CD4-positive, alpha-beta T cell treated with Interleukin-4 for 4 hours (primary cell): ENCODE data around the gene PLCB1.
"Not testable (repeated sequence)": the region's sequence is repeated elsewhere in the genome, so short reads cannot be mapped to it uniquely, and the experiment has no call there.

Source experiments
- DNase-seq: peaks from one replicate; pipeline ENCODE4 v3.0.0-alpha.2; 2020

Gene PLCB1

GRCh38 chr20:8421981-8422380, 289.9 kb downstream of the PLCB1 start:
- no peak for DNase-seq

DNA sequence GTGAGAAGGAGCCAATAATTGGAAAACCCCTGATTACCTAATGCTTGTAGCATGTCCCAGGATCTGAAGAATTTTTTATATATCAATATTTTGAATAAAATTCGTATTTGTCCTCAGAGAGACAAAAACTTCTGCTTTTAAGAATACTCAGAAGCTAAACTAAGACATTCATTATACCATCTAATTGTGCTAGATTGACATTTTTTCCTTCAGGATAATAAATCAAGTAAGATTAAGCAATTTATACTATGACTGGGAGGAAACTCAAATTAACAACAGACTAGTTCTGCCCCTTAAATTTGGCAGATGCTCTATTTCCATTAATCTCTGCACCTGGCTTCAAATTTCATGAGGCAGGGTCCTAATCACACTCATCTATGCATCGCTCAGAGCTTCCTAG, 291.4 kb downstream of the PLCB1 start:
- no peak for DNase-seq

GRCh38 chr20:8424010-8424409, 291.9 kb downstream of the PLCB1 start:
- no peak for DNase-seq

DNA sequence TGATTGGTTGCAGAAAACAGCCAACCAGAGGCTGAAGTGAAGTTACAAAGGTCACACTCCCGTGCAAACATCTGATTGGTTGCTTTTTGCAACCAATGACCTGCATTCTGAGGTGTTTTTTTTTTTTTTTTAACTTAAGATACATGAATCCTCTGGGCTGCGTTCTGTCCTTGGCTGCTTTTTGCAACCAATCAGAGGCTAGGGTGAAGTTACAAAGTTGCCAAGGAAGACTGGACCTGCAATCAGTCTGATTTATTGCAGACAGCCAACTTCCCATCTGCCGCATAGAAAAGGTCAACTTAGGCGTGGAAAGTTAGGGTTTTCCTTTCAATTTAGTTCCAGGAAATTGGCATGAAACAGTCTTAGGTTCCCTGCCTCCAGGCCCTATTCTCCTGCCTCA, 292.9 kb downstream of the PLCB1 start:
- no peak for DNase-seq

GRCh38 chr20:8425802-8426201, 293.7 kb downstream of the PLCB1 start:
- DNase-seq: no peak

DNA sequence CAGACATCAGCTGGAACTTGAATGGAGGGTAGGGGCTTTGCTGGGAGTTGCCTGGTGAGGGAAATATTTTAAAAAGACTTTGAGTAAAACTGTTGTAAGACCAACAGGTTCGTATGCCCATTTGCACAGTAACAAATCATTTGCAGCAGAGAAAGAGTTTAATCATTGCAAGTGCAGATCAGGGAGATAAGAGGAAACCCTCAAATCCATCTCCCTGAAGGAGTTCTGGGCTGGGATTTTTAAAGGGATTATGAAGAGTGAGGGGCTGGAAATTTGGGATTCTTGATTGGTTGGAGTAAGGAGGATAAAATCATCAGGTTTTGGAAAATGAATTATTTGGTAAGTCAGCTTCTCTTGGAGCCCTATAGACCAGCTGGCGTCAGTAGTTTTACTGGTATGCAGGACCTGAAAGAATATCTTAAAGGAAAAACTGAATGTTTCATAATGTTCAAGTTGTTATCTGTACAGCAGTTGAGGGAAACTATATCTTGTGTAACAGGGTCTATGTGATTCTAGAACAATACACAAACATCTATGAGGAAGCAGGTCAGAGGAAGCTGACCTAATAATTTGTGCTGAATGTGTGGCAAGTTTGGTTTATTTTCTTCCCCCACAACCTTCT, 295.5 kb downstream of the PLCB1 start:
- no peak for DNase-seq

- DNase-seq: peak; percentile 20
Measured at GRCh38 chr20:8428988-8429387, 296.9 kb downstream of the PLCB1 start.

DNA sequence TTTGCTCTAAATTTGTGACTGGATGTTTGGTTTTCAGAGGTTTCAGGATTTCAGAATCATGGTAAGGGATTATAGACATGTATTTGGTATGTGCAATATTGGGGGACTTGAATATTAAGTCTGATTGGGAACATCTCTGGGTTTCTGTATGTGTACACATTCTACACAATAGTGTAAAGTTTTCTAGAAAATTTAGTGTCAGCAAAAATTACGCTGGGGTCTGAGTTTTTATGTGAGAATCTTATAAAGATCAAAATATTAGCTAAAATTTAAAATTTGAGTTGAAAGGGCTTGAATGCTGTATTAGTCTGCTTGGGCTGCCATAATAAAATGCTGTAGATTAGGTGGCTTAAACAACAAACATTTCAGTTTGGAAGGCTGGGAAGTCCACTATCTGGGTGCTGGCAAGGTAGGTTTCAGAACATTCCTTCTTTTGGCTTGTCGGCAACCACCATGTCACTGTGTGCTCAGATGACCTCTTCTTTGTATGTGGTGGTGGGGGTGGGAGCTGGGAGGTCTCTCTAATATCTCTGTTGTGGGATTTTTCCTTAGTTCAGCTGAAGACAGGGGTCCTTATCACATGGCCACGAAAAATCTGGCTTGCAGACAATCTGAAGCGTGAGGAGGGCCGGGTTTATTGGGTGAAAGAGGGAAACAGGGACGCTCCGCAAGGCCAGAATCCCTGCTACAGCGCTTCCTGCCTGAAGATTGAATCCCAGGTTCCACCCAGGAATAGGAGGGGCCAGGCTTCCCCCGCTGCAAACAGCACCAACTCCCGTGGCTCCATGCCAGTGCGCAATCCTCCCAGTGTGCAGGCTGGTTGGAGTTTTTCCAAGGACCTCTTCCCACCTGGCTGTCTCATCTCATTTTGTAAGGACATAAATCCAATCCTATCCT, 299.7 kb downstream of the PLCB1 start:
- DNase-seq: no peak

DNA sequence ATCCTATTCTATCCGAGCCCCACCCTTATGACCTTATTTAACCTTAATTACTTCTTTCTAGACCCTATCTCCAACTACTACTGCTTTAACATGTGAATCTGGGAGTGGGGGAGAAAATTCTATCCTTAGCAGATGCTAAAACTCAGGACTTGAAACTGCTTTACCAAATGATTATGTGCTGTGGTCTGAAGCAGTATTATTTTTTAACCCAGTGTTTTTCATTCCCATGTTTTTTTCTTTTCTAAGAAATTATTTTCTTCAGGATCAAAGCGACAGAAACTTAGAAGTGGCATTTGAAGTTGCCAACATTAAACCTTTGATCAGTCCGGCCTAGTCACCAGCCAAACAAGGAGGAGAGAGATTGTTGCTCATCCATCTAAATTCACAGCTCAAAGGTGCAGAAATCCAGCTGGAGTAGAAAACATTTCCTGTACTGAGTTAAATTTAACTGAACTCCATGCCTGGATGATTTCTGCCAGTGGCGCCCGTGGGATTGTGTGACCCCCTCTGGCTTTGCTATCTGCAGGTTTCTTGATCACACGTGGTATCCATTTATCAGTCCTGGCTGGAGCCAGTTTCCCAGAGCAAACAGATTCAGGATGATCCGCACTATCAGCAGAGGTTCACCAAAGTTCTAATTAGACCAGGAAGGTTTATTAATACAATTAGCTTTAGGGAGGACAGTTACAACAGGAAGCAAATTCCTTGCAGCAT, 300.5 kb downstream of the PLCB1 start:
- no peak for DNase-seq

GRCh38 chr20:8433291-8433690, 301.2 kb downstream of the PLCB1 start:
- DNase-seq: no peak

DNA sequence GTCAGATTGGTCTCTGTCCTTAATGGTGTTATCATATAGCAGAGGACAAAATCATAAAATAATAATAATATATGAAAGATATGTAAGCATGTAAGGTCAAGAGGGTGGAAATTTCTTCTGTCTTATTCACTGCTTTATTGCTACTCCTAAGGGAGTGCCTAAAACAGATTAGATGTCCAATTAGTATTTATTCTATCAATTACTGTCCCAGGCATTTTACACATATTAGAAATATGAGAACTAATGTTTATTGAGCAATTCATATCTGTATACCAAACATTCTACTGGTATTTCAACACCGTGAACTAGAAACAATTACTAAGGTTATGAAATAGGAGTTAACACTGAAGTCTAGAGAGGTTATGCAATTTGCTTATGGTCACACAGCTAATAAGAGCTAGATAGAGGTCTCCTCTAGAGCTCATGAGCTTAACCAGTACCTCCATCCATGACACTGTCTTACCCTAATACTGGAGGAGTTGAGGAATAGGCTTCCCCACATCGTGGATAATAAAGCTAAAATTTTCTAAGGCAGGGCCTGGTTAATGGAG, 302.3 kb downstream of the PLCB1 start:
- no peak for DNase-seq

GRCh38 chr20:8435285-8436035, 303.4 kb downstream of the PLCB1 start:
- no peak for DNase-seq

GRCh38 chr20:8436938-8437337, 304.9 kb downstream of the PLCB1 start:
- DNase-seq: not testable (repeated sequence)

DNA sequence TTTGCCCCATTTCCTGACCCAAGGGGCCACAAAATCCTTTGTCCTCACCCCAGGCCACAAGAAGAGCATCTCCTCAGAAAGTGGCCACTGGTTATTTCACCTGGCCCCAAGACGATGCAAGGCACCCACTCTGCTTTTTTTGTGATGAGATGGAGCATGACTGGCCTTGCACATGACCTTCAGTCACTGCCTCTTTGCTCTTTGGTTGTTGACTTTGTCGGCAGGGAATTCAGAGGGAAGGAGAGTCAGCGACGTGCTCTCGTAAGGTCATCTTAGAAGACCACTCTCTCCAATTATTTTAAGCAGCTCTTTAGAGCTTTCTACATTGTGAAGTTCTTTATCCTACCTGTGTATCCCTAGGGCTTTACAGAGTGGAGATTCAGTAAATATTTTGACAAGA, 306.7 kb downstream of the PLCB1 start:
- DNase-seq: no peak

GRCh38 chr20:8443464-8444072, 311.5 kb downstream of the PLCB1 start:
- DNase-seq: no peak

DNA sequence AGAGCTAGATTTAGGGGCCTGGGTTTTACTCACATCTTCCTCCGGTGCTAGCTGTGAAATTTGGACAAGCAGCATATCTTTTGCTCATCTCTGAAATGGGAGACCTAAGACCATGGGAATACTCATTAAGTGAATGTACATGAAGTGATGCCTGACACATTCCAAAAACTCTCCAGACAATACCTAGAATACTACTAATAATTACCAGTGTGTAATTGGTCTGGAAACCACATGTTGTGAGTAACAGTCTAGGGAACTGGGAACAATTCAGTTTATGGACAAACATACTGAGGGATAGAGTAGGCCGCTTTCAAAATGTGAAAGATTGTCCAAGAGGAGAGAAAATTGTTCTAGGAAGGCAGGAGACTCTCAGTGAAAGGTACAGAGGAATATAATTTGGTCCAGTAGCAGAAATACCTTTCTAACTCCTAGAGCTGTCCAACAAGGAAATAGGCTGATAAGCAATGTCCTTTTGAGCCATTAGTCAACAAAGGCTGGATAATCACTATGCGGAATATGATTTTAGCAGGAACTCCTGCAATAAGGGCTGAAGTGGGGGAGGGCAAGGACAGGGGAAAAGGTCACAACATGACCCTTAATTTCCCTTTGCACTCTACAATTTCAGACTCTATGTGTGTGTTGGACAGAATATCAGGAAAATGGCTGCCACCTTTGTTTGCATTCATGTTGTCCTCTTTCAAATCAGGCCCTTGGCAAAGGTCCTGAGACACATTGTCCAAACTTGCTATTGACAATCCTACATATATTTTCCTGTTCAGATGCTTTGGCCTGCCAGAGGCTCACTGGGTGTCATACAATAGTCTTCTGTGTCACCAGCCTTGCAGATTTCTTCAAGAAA, 315.4 kb downstream of the PLCB1 start:
- DNase-seq: no peak

DNA sequence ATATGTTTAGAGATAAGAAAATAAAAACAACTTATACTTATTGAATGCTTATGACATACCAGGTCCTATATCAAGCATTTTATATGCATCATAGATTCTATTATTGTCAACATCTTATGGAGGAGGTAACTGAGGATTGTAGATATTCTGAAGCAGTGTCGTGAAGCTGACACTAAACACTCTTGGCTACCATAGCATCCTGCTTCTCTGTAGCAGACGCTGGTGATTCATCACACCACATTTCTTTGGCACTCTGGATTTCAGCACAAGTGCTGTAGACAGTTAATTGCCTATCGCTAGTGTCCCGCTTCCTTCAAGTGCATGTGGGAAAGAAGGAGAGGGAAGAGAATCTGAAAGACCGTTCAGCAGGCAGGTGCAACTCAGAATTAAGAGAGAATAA, 317.1 kb downstream of the PLCB1 start:
- no peak for DNase-seq

DNA sequence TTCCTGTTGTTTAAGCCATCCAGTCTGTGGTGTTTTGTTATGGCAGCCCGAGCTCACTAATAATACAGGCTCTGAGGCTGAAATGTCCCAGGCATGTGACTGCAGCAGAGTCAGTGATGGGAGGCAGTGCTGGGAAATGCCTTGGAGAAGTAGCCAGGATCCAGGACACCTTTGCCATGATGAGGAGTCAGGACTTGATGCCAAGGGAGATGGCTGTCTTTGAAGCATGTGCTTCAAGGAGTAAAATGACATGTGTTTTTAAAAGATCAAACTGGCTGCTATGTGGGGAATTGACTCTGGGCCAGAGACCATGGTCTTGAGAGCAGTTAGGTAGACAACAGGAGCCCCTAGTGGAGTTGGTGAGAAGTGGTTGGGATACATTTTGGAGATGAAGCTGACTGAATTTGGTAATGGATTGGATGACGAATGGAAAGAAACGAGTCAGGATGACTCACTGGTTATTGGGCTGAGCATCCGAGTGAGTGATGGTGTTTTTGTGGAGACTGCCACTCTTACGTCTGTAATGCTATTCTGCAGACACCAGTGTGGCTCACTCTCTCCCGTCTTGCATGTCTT, 322.2 kb downstream of the PLCB1 start:
- no peak for DNase-seq

DNA sequence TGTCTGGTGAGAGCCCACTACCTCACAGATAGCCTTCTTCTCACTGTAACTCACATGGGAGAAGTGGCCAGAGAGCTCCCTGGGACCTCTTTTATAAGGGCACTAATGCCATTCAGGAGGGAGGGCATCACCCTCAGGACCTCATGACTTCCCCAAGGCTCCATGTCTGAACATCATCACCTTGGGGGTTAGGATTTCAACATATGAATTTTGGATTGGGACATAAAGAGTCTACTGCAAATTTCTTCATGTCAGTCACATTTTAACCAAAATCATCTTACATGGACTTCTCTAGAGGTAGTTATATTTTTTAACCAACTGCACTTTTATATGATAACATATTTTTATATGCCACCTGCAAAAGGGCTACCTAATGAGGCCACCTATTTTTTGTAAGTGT, 324.7 kb downstream of the PLCB1 start:
- DNase-seq: no peak

- no peak for DNase-seq
Measured at GRCh38 chr20:8457978-8458377, 325.9 kb downstream of the PLCB1 start.

DNA sequence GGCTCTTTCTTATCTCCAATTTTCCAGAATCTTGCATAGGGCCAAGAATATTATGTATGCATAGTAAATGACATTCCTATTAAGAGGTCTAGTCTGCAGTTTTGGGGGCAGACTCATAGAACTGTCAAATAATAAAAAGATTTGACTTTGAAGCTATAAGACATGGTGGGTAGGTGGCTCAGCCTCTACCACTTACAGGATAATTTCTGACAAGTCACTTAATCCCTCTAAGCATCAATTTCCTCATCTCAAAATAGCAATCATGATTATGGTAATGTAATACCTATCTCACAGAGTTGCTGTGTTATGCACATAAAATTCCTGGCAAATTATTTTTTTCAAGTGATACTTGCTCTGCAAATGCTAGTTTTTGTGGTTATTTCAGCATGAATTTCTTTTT, 329.1 kb downstream of the PLCB1 start:
- DNase-seq: no peak
